ENCODE data around the gene IGFL4.
A peak's percentile ranks its signal among the peaks of the same experiment; 100 is the strongest.

Gene IGFL4

GRCh38 chr19:45998834-45999233 lies 42.0 kb downstream of the IGFL4 start:
- no peak for FAIRE-seq

GRCh38 chr19:45996933-45997332 lies 43.9 kb downstream of the IGFL4 start:
- DNase-seq (ENCODE audit: extremely low spot score, insufficient read length, low read depth), result no peak
- FAIRE-seq, result no peak

More at GRCh38 chr19:45998834-45999233, 42.0 kb downstream of the IGFL4 start:
- no peak for DNase-seq (ENCODE audit: extremely low spot score, insufficient read length, low read depth)

- no peak for DNase-seq (ENCODE audit: extremely low spot score, insufficient read length, low read depth)
- no peak for FAIRE-seq
Observed at GRCh38 chr19:45995715-45996385, 45.0 kb downstream of the IGFL4 start.

- DNase-seq (ENCODE audit: extremely low spot score, insufficient read length, low read depth), result peak; percentile 97
- peak; percentile 99 for FAIRE-seq
Observed at GRCh38 chr19:45994998-45995714, 45.6 kb downstream of the IGFL4 start, which contains the start of gene CCDC61. TSS of gene CCDC61 (plus strand) at chr19:45995467. CDS start at chr19:46003019, 7,552 bp downstream.

GRCh38 chr19:45994456-45994997 lies 46.3 kb downstream of the IGFL4 start:
- DNase-seq (ENCODE audit: extremely low spot score, insufficient read length, low read depth) (no peak), FAIRE-seq (no peak)

- no peak for DNase-seq (ENCODE audit: extremely low spot score, insufficient read length, low read depth)
- no peak for FAIRE-seq
Observed at GRCh38 chr19:45990113-45990728, 50.6 kb downstream of the IGFL4 start.
